GM21515 (cell line): Measurements from ENCODE around the gene PTPRS.
A peak's percentile ranks its signal among the peaks of the same experiment; 100 is the strongest.
"Not testable (repeated sequence)": the region's sequence is repeated elsewhere in the genome, so short reads cannot be mapped to it uniquely, and the experiment has no call there.

Experiments used
- ATAC-seq: cut with Tn5 transposase; IDR thresholded peaks from one replicate; pipeline ENCODE4 v1.9.1; 2021; ENCODE audit not compliant: unreplicated experiment

PTPRS gene

DNA sequence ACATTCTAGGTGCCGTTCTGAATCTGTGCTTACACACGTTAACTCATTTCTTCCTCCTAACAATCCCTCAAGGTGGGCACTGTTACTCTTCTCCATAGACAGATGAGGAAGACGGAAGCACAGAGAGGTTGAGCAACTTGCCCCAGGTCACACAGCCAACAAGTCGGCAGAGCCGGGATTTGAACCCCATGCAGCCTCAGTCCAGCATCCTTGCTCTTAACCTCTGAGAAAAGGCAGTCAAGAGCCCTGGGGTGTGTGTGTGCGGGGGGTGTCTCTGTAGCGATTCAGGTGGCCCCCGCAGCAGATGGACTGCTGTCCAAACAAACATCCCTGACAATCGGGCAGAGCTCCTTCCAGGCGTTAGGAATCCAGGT, 6.3 kb downstream of the PTPRS start:
- no peak for ATAC-seq

DNA sequence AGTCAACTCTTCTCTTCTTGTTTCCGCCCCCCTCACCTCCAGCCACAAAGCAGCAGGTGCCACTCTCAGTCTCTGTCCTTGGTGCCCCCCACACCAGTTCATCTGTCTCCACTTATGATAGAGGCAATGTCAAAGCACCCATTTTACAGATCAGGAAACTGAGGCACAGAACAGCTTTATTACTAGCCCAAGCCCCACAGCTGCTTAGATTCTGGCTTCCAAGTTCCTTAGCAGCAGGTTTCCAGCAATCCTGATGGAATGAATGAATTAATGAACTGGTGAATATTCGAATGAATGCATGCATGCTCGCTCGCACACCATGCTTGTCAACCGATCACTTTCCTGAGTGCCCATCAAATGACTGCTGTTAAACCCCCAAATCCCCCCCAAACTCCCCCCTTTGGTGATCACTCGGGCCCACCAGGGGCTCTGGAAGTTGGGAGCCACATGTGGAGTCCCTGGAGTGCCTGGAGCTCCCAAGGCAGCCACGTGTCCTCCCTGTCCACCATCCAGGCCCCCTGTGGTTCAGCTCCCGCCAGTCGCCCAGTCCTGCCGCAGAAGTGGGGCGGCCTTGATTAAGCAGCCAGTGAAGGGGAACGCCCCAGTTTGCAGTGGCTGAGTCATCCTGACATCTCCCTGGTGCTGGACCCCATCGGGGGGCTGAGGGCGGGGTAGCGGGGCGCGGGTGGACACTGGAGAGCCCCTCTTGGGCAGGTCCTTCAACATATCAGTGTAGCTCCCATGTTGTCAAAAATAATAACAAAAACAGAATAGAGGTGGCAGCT, 6.8 kb downstream of the PTPRS start:
- no peak for ATAC-seq

GRCh38 chr19:5332501-5332900, 8.1 kb downstream of the PTPRS start:
- no peak for ATAC-seq

DNA sequence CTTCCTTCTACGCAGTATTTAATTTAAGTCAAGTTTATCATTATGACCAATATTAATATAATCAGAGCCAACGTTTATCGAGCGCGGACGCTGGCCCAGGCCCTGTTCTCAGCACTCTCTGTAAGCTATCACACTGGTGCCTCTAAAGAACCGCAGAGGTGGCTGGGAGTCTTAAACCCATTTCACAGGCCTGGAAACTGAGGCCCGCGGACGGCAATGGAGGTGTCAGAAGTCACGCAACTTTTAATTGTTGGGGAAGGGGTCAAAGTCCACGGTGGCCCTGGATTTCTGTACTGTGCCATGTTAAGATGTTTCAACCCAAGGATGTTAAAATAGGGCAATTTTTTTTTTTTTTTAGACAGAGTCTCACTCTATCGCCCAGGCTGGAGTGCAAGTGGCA, 8.8 kb downstream of the PTPRS start:
- ATAC-seq, result no peak

DNA sequence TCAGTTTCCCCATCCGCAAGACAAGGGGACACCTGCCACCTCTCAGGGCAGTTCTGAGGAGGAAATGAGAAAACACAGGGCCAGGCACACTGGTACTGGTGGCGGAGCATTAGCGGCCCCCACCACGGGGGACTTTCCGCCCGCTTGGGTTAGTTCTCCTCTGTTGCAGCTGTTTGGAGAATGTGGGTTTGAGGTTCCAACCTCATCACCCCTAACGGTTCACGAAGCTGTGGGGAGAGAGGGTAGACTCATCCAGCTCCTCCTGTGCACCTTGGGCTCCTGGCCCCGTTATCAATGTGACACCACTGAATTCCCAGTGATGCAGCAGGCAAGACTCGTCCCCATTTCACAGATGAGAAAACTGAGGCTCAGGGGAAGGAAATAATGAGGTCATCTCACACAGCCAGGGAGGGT, 10.3 kb downstream of the PTPRS start:
- no peak for ATAC-seq

GRCh38 chr19:5329141-5329540, 11.5 kb downstream of the PTPRS start:
- ATAC-seq, result no peak

- ATAC-seq, result not testable (repeated sequence)
These were observed 12.2 kb downstream of the PTPRS start for GRCh38 chr19:5328407-5328806.

DNA sequence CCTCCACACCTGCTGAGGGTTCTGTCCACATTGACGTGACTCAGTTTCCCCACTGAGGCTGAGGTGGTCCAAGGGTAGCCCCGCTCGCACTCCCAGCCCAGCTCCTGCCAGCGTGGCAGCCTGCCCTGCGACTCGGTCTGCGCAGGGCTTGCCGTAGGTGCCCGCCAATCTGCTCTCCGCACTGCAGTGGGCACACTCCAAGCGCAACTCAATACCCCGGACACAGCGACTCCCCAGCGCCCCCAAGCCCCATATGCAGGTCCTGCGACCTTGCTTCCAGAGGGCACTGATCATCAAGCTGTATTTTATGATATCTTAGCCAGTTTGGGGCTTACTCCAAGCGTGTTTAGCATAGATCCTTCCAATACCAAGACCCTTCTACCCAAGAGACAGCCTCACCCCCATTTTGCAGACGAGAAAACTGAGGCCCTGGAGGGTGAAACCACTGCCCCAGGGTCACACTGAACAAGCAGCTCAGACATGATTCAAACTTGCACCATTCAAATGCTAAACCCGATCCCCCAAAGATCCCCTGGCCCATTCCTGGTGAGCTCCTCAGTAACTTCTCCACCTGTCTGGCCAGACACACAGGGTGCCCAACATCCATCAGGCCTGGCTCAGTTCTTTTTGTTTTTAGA, 13.5 kb downstream of the PTPRS start:
- ATAC-seq, result no peak

DNA sequence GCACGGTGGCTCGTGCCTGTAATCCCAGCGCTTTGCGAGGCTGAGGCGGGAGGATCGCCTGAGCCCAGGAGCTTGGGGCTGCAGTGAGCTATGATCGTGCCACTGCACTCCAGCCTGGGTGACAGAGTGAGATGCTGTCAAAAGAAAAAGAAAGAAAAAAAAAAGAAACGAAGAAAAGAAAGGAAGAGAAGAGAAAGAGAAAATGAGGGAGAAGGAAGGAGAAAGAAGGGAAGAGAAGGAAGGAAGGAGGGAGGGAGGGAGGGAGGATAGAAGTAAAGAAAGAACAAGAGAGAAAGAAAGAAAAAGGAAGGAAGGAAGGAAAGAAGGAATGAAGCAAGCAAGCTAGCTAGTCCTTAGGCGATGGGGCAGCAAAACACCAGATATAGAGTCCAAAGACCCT, 14.1 kb downstream of the PTPRS start:
- no peak for ATAC-seq

GRCh38 chr19:5324947-5325346, 15.7 kb downstream of the PTPRS start:
- no peak for ATAC-seq

DNA sequence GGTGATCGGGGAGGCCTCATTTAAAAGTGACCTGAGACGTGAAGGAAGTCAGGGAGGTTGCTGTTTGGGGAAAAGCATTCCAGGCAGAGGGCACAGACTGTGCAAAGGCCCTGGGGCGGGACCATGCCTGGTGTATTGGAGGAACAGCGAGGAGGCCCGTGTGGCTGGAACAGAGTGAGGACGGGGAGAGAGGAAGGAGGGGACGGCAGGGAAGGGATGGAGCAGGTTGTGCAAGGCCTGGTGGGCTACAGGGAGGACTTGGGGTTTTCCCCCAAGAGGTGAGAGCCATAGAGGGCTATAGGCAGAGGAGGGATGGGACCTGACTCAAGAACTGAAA, 17.2 kb downstream of the PTPRS start:
- no peak for ATAC-seq

- ATAC-seq, result peak; percentile 57
These were observed 18.5 kb downstream of the PTPRS start for GRCh38 chr19:5321851-5322681.

- no peak for ATAC-seq
These were observed 19.5 kb downstream of the PTPRS start for GRCh38 chr19:5321066-5321642.

DNA sequence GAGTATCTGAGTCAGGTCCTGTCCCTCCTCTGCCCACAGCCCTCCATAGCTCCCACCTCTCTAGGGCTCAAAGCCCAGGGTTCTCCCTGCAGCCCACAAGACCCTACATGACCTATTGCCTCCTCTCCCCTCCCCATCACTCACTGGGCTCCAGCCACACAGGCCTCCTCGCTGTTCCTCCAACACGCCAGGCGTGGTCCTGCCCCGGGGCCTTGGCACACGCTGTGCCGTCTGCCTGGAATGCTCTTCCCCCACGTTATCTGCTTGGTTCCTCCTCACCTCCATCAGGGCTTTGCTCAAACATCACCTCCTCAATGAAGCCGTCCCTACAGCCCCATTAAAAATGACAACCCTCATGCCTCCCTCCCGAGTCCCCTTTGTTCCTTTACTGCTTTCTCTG, 21.1 kb downstream of the PTPRS start:
- ATAC-seq, result no peak

DNA sequence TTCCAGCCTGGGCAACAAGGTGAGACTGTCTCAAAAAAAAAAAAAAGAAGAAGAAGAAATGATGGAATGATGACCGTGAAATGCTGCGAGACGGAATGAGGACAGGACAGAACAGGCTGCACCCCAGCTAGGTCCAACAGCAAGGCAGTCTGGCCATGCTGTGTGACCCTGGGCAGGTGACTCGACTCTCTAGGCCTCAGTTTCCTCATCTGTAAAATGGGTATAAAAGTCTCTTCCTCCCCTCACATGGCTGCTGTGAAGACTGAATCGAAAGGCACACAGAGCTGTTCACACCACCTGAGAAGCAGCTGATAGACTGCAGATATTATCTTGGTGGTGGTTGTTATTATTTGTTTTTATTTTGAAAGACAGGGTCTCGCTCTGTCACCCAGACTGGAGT, 22.3 kb downstream of the PTPRS start:
- ATAC-seq, result no peak

DNA sequence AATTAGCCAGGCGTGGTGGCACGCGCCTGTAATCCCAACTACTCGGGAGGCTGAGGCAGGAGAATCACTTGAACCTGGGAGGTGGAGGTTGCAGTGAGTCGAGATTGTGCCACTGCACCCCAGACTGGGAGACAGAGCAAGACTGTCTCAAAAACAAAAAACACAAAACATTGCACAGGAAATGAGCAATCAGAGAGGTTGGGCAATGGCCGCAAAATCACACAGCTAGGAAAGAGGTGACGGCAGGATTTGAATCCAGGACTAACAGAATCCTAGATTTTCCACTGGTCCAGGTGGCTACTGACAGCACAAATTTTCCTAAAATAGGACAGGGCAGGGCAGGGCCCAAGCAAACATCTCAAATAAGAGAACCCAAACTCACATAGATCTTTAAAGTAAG, 23.3 kb downstream of the PTPRS start:
- ATAC-seq, result no peak

DNA sequence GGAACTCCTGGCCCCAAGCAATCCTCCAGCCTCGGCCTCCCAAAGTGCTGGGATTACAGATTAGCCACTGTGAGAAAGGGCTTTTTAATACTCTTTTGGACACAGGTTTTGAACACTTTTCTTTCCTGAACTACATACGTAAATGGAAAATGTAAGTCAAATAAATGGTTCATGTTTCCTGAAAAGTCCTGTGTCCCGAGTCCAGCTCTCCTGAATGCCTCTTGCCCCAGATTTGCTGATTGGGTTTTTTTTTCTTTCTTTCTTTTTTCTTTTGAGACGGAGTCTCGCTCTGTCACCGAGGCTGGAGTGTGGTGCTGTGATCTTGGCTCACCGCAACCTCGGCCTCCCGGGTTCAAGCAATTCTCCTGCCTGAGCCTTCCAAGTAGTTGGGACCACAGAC, 24.5 kb downstream of the PTPRS start:
- ATAC-seq, result no peak

- no peak for ATAC-seq
These were observed 25.7 kb downstream of the PTPRS start for GRCh38 chr19:5314907-5315298.

- no peak for ATAC-seq
These were observed 26.4 kb downstream of the PTPRS start for GRCh38 chr19:5314012-5314906.

DNA sequence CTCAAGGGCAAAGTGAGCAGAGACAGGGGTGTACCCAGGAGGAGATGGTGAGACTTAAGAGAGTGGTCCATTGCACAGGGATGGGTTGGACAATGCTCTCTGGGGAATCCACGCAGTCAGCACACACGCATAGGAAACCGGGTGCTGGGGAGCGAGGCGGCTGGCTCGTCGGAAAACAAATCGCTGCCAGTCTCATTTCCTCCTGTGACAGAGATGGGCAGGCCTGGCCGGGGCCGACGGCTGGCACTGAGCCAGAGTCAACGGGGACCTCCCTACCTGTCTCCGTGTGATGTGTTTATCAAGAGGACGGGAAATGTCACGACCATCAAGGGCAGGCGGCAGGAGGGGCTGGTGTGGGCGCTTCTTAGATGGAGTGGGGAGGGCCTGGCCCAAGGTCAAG, 27.3 kb downstream of the PTPRS start:
- no peak for ATAC-seq

GRCh38 chr19:5312058-5312457, 28.6 kb downstream of the PTPRS start:
- no peak for ATAC-seq
